Raji (cell line): ENCODE measurements around the gene TBC1D3.
"Not testable (repeated sequence)": the region's sequence is repeated elsewhere in the genome, so short reads cannot be mapped to it uniquely, and the experiment has no call there.

Source experiments
- POLR2A ChIP-seq: IDR thresholded peaks from 2 replicates; pipeline ENCODE4 v1.6.1; 2011; ENCODE audit warnings: low read depth, low read length, control low read depth; ENCODE audit not compliant: insufficient read depth

The TBC1D3 gene

DNA sequence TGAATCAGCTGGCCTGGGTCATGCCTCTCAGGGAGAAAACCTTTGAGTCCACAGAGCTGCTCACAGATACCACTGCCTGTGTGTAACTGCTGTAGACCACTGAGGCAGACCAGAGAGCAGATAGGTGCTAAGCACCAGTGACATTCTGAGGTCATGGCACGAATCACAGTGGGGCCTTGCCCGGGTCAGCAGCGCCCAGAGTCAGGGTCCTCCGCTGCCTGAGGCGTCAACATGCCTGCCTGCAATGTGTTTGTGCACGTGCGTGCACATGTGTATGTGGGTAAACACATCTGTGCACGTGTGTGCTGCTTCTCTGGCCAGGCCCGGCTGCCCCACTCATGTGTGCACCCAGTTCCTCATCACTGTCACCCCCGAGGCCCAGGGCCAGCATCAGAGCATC, at the start of gene TBC1D3:
Gene TBC1D3, minus strand, starts transcription at position 101 of the 400 bp plus-strand sequence. CDS start 1,526 bp downstream, outside the sequence.
- TF ChIP-seq POLR2A = not testable (repeated sequence)
